Neural cell (in vitro differentiated cells): ENCODE data around the gene S100A13.

Experiments
- EP300 ChIP-seq: fragments of 450-650 bp; conservative IDR thresholded peaks from 2 replicates; pipeline ENCODE4 v1.6.1; 2014; ENCODE audit warnings: antibody characterized with exemption, mild to moderate bottlenecking, moderate library complexity; ENCODE audit not compliant: poor library complexity, severe bottlenecking
- EZH2 ChIP-seq: fragments of 200-600, 300-800 bp; shearing (Covaris generic), sonication (generic); IDR thresholded peaks from 2 replicates; pipeline ENCODE4 v1.6.1; 2014; ENCODE audit warnings: antibody characterized with exemption, low read length, borderline replicate concordance, mild to moderate bottlenecking; ENCODE audit not compliant: insufficient read depth, poor library complexity, severe bottlenecking
- POLR2AphosphoS5 ChIP-seq: IDR thresholded peaks from 2 replicates; pipeline ENCODE4 v1.6.1; 2012
- TAF1 ChIP-seq: IDR thresholded peaks from 2 replicates; pipeline ENCODE4 v1.6.1; 2012; ENCODE audit warnings: low read depth
- TF ChIP-seq, protein P1 (sequence below): fragments of 450-650 bp; IDR thresholded peaks from 2 replicates; pipeline ENCODE4 v1.5.1; 2014; ENCODE audit warnings: antibody characterized with exemption, mild to moderate bottlenecking, moderate library complexity; ENCODE audit not compliant: poor library complexity, severe bottlenecking

DNA sequence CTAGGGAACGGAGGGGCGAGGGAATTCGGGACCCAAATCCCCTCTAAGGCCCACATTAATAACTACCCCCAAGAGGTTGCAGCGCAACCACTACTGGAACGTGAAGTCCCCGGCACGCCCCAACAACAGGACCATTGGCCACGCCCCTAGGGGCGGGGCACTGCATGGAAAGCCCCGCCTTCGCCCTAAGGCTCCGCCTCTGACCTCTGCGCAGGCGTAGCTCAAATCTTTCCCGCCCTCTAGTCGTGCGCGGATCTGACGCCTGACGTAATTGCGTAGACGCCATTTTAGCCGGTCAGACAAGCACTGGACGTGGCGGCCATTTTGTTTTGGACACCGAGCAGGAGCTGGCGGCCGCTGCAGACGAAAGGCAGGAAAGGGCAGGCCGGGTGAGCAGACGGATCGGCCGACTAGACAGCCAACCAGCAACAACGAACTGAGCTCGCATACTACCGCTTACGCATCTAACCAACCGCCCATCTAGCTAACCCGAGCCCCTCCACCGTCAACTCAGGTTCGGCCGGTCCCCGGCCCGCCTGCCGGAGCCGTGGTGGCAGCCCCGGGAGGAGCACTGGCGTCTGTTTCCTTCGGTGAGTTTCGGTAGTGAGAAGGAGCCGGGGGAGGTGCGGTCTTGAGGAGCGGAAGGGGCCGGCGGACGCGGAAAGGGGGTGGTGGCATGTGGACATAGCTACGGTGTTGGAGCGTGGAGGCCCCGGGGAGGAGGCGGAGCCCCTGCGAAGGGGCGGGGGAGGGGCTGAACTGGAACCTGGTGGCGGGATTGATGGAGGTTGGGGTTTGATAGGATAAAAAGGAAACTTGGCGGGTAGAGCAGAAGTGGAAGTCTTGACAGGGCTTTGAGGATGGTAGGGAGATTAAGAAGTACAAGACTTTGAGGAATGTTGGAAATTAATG lies 6.7 kb upstream of the S100A13 start, which contains the start of gene CHTOP:
- TF ChIP-seq, protein P1, sequence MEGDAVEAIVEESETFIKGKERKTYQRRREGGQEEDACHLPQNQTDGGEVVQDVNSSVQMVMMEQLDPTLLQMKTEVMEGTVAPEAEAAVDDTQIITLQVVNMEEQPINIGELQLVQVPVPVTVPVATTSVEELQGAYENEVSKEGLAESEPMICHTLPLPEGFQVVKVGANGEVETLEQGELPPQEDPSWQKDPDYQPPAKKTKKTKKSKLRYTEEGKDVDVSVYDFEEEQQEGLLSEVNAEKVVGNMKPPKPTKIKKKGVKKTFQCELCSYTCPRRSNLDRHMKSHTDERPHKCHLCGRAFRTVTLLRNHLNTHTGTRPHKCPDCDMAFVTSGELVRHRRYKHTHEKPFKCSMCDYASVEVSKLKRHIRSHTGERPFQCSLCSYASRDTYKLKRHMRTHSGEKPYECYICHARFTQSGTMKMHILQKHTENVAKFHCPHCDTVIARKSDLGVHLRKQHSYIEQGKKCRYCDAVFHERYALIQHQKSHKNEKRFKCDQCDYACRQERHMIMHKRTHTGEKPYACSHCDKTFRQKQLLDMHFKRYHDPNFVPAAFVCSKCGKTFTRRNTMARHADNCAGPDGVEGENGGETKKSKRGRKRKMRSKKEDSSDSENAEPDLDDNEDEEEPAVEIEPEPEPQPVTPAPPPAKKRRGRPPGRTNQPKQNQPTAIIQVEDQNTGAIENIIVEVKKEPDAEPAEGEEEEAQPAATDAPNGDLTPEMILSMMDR: no peak
- TF ChIP-seq EP300 (peak; percentile 73), POLR2AphosphoS5 (peak; percentile 100), EZH2 (no peak), TAF1 (peak; percentile 91)
